NCI-H146 (cell line): ENCODE data around the gene LRSAM1.

Experiments
- DNase-seq: peaks from one replicate; lab custom pipeline; 2025; lab: John Stamatoyannopoulos, UW

LRSAM1 gene

DNA sequence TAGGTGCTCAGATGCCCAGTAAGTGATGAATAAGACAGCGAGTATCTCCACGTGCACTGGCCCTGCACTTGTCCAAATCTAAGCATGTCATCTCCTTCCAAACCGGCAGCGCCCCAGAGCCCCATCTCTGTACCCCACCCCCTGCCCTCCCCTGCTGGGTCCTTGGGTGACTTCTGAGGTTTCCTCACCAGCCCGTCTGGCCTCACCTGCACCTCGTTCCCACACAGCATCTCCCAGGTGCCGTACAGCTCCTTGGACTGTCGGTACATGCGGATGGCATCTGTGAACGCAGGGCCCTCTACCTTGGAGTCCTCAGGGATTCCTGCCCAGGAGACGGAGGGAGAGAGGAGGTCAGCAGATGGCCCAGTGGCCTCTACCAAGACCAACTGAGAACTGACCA, 66.3 kb downstream of the LRSAM1 start:
- no peak for DNase-seq

GRCh38 chr9:127518091-127518856, 67.0 kb downstream of the LRSAM1 start:
- no peak for DNase-seq

- DNase-seq, result no peak
These were observed 68.2 kb downstream of the LRSAM1 start for GRCh38 chr9:127519301-127520166.

DNA sequence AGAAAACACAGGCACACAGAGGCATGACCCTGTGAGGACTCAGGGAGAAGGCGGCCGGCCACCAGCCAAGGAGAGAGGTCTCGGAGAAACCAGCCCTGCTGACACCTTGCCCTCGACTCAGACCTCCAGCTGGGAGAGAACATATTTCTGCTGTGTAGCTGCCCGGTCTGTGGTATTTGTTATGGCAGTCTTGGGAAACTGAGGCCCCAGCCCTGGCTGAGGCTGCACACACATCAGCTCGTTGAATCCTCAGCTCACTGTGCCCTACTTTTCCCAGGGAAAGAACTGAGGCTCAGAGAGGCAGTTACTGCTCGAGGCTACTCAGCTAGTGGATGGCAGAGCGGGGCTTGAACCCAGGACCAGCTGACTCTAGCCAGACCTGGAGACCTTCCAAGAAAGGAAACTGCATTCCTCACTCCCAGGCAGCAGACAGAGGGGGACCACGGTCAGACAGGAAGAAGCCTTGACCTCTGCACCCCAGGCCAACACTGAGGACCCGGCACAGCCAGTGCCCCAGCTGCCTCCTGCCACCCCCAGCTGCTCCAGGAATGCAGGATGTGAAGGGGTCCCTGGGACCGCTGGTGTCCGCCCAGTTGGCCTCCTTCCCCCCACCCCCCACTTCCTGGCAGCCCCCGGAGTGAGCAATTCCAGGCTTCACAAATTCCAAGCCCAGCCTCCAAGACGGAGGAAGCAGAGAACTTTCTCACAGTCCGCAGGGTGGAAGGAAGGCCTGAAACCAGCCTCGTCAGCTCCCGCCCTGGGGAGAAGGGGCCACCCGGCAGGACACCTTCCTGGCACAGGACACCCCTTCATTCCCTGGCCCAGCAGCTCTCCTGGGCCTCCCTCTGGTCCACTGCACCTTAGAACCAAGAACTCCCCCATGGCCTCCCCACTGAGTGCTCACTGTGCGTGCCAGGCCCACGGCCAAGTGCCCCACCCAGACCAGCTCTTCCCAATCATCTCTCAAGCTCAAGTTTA, 69.9 kb downstream of the LRSAM1 start:
- DNase-seq, result no peak

GRCh38 chr9:127521919-127522304, 70.6 kb downstream of the LRSAM1 start:
- no peak for DNase-seq

DNA sequence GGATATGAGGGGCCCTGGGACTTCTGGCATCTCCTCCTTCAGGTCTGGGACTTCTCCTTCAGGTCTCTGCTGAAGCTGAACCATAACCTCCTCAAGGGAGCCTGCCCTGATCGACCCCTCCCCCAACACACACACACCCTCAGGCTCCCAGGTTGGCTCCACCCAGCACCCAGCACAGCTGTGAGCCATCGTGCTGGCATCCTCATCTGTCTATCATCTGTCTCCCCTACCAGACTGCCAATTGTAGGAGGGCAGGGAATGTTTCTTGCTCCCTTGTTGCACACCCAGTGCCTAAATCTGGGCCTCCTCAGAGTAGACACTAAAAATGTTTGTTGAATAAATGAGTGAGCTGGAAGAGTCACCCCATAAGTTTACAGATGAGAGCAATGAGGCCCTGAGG, 71.4 kb downstream of the LRSAM1 start:
- DNase-seq, result no peak

DNA sequence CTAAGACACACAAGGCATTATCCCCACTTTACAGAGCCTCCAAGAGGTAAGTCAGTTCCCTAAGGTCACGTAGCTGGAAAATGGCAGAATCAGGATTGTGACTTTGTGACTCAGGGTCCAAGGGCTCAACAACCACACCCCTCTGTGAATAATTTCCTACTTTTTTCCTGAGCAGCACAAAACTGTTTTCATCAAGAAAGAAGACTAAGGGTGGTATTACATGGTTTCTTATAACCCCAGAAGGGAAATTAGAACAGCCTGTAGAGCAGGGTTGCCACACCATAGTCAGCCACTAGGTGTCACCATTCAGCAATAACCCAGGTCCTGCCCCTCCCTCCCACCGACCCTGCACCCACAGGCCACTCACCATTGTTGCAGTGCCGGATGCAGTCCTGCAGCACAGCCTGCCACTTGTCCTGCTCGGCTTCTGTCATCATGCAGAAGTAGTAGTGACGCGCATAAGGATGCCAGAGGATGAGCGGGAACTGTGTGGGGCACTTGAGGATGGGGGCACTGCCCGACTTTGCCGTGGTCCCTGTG, 72.1 kb downstream of the LRSAM1 start:
- DNase-seq, result no peak

- no peak for DNase-seq
These were observed 73.1 kb downstream of the LRSAM1 start for GRCh38 chr9:127524373-127524772.

GRCh38 chr9:127525401-127526188, 74.3 kb downstream of the LRSAM1 start:
- DNase-seq, result no peak

DNA sequence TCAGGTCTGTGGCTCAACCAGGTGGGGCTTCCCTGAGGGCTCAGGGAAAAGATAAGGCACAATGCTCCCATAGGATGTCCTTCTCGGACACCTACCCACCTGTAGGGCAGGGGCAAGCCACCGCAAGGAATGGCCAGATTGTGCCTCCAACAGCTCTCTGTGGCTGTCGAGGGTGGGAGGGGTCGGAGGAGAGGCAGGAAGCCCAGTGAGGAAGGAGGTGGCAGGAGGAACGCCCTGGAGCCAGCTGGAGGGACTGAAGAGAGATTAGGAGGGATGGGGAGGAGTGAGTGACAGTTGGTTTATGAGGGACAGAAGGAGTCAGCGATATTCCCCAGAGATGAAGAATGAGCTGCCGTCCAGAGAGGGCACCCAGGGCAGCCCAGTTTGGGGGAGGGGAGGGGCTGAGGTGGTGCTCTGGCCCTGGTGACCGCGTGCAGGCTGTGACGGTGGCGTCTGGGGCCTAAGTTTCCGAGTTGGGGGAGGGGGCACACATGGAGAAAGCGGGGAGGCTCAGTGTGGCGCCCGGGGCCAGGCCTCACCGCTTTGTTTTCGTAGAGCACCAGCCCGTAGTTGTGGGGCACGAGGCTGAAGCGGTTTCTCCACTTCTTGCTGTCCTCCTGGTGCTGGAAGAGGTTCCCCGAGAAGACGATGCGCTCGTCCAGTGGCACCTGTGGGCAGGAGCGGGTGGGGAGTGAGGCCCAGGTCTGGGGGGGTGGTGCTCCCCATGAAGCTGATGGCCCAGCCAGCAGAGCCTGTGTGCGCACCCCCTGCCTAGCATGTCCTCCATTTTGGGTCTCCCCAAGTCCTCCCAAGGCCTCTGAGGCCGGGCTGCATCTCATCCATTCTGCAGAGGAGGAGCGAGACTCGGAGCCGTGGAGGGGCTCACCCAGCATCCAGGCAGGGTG, 75.6 kb downstream of the LRSAM1 start:
- DNase-seq, result no peak

GRCh38 chr9:127527560-127528268, 76.4 kb downstream of the LRSAM1 start:
- no peak for DNase-seq

- peak; percentile 10 for DNase-seq
These were observed 77.3 kb downstream of the LRSAM1 start for GRCh38 chr9:127528422-127529251.

DNA sequence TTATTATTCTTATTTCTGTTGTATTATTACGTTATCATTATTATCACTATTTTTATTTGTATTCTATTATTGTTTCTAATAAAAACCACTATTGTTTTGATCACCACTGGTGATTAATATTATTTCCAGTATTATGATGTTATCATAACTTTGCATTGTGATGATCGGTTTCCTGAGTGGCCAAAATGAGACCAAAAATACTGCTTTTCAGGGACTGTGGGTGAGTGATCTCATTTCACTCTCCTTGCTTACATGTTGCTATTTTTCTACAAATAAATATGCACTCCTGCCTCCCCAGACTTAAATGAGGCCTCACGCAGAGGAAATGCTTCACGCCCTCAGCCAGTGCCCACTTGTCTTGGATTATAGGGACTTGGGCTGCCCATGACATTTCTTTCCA, 78.4 kb downstream of the LRSAM1 start:
- DNase-seq, result no peak

GRCh38 chr9:127530206-127530941, 79.1 kb downstream of the LRSAM1 start:
- DNase-seq, result no peak

GRCh38 chr9:127531676-127532075, 80.4 kb downstream of the LRSAM1 start:
- no peak for DNase-seq

DNA sequence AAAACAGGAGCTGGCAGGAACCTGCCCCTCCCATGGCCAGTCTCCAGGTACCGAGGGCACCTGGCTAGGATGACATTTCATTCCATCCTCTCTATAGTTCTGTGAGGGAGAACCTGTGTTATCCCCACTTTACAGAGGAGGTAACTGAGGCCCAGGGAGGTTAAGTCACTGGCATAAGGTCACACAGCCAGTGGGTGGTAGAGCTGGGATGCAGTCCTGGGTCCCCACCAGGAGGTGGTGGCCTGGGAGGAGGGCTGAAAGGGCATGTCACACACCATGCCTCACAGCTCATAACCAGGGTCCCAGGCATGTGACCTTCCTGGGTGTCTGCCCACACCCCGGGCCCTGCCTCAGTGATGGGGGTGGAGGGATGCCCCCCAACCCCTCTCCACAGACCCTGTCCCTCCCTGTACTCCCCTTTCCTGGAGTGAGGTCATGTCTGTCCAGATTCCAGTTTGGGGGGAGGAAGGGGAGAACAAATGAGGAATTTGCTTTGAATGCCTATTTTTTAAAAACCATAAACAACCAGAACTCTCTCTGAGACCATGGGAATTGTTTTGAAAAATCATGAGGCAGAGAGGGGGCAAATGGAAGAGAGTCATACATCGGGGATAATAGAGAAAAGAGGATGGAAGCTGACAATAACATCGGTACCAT, 83.1 kb downstream of the LRSAM1 start:
- no peak for DNase-seq

DNA sequence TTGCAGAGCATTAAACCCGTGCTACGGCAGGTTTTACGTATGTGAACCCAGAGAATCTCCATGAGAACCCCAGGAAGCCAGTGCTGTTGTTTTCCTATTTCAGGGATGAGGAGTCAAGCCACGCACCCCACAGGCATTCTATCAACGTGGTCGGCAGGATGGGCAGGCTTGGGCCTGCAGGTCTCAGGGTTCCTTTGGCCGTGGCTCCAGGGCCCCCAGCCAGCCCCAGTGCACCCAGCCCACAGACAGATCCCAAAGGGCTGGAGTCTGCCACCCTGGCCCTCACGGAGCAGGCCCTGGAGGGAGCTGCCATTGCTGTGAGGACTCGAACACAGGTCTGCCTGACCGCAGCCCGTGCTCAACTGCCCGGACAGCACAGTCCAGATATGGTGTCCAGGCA, 83.6 kb downstream of the LRSAM1 start:
- DNase-seq, result no peak
